ENCODE results near the gene S100A10. TPM values are rescaled to one million over a fixed set of nuclear protein-coding genes. Genes with fewer than 3 reads are reported as not detected.

The S100A10 gene
- total RNA-seq, 1 donor from 2014 or later, result 272 TPM

GRCh38 chr1:151990058-151990855 is 3.4 kb downstream of the S100A10 start:
- intact Hi-C loops (cut with micrococcal nuclease), result loop anchor here (5.0 kb wide), 3 partner anchors 198 to 533 kb away; partner anchors contain the start of genes POGZ, SNX27 and TDRKH

GRCh38 chr1:151989211-151989862 is 4.3 kb downstream of the S100A10 start:
- intact Hi-C loops (cut with micrococcal nuclease), result no loop called here

DNA sequence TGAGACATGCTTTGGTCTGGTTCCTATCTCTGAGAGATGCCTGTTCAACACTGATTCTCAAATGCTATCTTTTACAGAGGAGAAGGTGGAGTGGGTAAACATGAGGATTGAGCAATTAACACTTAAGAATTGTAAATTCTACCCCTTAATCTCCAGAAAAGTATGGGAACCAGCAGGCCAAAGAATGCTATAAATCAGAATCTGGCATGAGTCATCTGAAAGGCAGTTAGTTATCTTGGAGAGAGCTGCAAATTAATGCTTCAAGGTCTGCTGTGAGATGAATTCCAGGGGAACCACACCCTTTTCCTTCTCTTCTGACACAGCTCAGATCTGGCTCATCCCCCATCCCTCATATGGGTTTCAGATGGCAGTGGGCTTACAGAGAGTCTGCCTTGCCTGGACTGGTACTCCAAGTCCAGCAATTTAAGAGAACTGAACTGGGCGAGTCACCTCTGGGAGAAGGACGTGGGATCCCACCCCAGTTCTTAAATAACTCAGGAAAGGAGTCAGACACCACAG is 5.2 kb downstream of the S100A10 start:
- intact Hi-C loops (cut with micrococcal nuclease), result no loop called here

GRCh38 chr1:151986501-151987190 is 7.0 kb downstream of the S100A10 start:
- intact Hi-C loops (cut with micrococcal nuclease), result no loop called here

- intact Hi-C loops (cut with micrococcal nuclease), result no loop called here
Observed at GRCh38 chr1:151985768-151986167, 7.9 kb downstream of the S100A10 start.

DNA sequence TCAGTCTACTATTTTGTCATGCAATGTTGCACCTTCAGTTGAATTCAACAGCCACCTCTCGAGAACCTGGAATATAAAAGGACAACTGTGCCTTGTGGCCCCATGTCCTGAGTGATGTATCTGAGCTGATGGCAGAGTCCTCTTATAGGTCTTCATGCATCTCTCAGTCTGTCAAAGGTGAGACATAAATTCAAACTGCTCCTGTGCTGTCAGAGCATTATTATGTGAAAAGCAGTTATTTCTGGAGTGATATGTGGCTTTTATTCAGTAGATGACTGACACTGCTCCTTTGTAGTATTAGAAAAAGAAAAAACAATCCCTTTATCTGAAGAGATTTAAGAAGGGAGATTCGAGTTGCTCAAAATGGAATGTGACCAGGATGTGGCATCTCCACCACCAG is 8.4 kb downstream of the S100A10 start:
- intact Hi-C loops (cut with micrococcal nuclease), result no loop called here

GRCh38 chr1:151984313-151984956 is 9.2 kb downstream of the S100A10 start:
- intact Hi-C loops (cut with micrococcal nuclease), result loop anchor here (1.0 kb wide), 4 partner anchors 10 to 53 kb away; partner anchors contain the start of gene S100A11

DNA sequence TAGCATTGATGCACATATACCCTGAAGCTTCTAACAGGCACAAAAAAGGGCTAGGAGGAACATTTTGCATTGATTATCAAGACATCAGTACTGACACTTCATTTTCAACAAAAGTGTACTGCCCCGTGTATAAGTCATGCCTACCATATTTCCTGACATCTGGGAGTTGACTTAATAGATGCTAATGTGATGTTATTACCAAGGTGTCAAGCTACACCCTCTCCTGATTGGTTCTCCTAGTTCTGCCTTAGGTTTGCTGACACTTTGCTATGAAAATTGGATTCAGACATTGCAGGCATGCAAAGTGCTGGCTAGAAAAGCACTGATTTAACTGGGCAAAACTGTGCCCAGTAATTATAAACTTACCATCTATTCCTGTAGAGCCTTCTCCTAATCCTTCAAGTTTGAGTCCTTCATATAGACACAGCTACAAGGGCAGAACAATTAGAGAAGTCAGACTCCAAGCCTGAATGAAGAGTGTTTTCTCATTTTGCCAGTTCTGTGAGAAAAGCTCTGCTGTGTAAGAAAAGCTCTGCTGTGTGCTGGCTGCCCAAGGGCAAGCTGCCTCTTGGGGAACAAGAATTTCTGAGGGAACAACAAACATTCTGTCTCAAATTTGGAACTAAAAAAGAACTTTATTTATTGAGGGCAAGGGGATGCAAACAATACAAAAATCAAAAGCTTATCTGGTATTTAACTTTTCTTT is 11.2 kb downstream of the S100A10 start:
- intact Hi-C loops (cut with micrococcal nuclease), result no loop called here

GRCh38 chr1:151981178-151981525 is 12.5 kb downstream of the S100A10 start:
- intact Hi-C loops (cut with micrococcal nuclease), result no loop called here

GRCh38 chr1:151980287-151981177 is 13.1 kb downstream of the S100A10 start:
- intact Hi-C loops (cut with micrococcal nuclease), result no loop called here

DNA sequence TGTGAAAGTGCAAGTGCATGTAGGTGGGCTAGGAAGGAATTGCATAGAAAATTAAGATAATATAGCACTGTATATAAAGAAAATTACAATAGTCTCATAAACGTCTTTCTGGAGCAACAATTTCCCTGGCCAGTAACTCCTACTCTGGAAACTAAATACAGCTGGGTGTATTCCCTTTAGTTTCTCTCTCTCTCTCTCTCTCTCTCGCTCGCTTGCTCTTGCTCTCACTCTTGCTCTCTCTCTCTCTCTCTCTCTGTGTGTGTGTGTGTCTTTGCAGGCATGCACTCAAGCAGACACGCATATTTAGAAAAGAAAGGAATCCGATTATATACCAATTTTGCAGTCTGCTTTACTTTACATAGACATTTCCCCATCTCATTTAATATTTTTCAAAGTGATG is 14.7 kb downstream of the S100A10 start:
- intact Hi-C loops (cut with micrococcal nuclease), result no loop called here

DNA sequence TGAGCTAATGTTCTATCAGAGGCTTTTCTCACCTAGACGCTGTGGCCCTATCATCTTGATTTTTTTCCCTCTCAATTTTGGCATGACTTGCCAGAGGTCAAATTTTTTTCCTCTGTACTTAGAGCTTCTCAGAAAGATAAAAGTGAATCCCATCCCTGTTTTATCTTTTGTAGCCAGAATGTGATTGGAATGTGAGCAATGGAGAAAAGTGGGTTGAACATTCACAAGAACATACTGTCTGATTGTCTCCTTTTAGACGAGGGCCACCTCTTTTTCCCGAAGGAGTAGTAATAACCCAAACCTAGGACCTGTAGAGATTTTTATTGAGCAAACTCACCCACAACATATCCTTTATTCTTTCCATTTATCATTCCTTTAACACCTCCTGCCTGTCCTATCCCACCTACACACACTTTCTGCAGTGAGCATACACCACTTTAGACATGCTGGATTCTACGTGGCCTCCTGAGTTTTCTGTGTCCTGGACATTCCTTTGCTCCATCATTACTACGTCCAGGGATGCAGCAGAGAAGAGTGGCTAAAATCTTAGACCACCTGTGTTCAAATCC is 15.9 kb downstream of the S100A10 start:
- intact Hi-C loops (cut with micrococcal nuclease), result no loop called here

GRCh38 chr1:151976858-151977257 is 16.8 kb downstream of the S100A10 start:
- intact Hi-C loops (cut with micrococcal nuclease), result no loop called here

DNA sequence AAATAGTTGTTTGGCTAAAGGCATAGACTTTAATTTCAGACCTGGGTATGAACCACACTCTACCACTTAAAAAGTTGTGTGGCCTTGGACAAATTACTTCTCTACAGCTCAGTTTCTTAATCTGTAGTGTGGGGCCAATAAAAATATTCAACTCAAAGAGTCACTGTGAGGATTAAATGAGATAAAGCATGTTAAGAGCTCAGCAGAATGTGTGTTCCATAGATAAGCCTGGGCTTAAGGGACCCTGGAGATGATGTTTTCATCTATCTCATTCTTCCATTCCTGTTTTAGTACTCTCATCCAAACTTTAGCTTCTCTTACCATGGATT is 17.7 kb downstream of the S100A10 start:
- intact Hi-C loops (cut with micrococcal nuclease), result no loop called here

DNA sequence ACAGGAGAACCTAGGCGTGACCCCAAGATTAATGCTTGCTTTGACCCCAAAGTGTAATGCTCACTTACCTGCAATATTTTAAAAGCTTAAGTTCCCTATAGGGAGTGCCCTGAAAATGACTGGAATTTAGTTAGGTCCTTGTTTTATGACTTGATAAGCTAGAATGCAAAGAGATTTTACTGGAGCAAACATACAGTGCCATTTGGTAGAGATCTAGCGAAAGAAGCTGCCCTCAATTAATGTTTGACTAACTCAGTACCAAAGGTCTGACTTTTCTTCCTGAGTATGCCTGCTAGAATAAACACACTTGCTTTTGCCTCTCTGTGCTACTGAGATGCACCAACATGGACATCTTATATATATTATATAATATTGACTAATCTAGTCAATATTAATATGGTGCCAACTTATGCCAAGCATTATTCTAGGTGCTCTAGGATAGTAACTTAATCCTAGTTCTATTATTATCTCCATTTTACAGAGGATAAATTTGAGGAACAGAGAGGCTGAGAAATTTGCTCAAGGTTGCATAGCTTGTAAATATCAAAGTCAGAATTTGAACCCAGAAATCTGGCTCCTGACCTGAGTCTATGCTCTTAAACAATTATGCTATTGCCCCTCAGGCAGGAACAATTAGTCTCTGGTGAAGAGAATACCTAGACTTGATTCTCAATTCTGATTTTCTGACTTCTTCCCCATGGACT is 18.2 kb downstream of the S100A10 start:
- intact Hi-C loops (cut with micrococcal nuclease), result no loop called here

GRCh38 chr1:151972542-151973248 is 21.0 kb downstream of the S100A10 start:
- intact Hi-C loops (cut with micrococcal nuclease), result loop anchor here (1.0 kb wide), 2 partner anchors 12 to 22 kb away; no protein-coding TSS in a partner anchor

- intact Hi-C loops (cut with micrococcal nuclease), result no loop called here
Observed at GRCh38 chr1:151970626-151971025, 23.0 kb downstream of the S100A10 start.

GRCh38 chr1:151970128-151970527 is 23.5 kb downstream of the S100A10 start:
- intact Hi-C loops (cut with micrococcal nuclease), result no loop called here

All from T-helper 1 cell treated with Interleukin-12 subunit alpha and Interleukin-12 subunit beta and Interleukin-4 antibody, amounts not matched to agents 30 ng/mL and 1 ng/mL, for 36 hours (primary cell).